IMR-90 (cell line): Measurements from ENCODE around the gene KCNJ2. TPM values are rescaled to one million over a fixed set of nuclear protein-coding genes. Genes with fewer than 3 reads are reported as not detected.
A peak's percentile ranks its signal among the peaks of the same experiment; 100 is the strongest.

Source experiments
- ATAC-seq: fragments of 200-7000 bp; cut with Tn5 transposase; 2 replicates; pipeline ENCODE4 v1.9.1; 2020; ENCODE audit warnings: low read depth, mild to moderate bottlenecking, moderate library complexity
- BruUV-seq: library from RNA; stranded (reverse); fragments of 400-500 nt; replicated peaks from 2 replicates; lab custom pipeline; 2021; lab: Mats Ljungman, UMichigan
- CTCF ChIA-PET: fragments of 300-600 bp; formaldehyde crosslinking; extraction: SDS; loops from one replicate; lab custom pipeline; 2021; ENCODE audit warnings: antibody characterized with exemption; lab: Yijun Ruan, JAX
- POLR2A ChIA-PET: fragments of 300-600 bp; sonication (Branson Sonifier 250); formaldehyde crosslinking; loops from one replicate; lab custom pipeline; 2022; ENCODE audit warnings: antibody characterized with exemption; ENCODE audit not compliant: unreplicated experiment; lab: Charles Lee
- DNase-seq: peaks from one replicate; pipeline ENCODE4 v3.0.0; 2013
- H2AFZ ChIP-seq: replicated peaks from 2 replicates; pipeline ENCODE3; 2013; ENCODE audit warnings: low read length, mild to moderate bottlenecking; ENCODE audit not compliant: poor library complexity
- H2AK5ac ChIP-seq: 2 replicates; pipeline ENCODE4 v1.6.1; 2013; ENCODE audit warnings: low read depth, low read length, inconsistent platforms
- H2AK9ac ChIP-seq: replicated peaks from 2 replicates; pipeline ENCODE3; 2013; ENCODE audit warnings: mild to moderate bottlenecking, low read depth, low read length, moderate library complexity; ENCODE audit not compliant: poor library complexity
- H2BK120ac ChIP-seq: 2 replicates; pipeline ENCODE4 v1.6.1; 2013; ENCODE audit warnings: low read depth, low read length, inconsistent platforms
- H2BK15ac ChIP-seq: 3 replicates; pipeline ENCODE4 v1.6.1; 2013; ENCODE audit warnings: low read depth, low read length, inconsistent platforms
- H2BK20ac ChIP-seq: 2 replicates; pipeline ENCODE4 v1.6.1; 2013; ENCODE audit warnings: low read depth, mild to moderate bottlenecking, inconsistent platforms, low read length, moderate library complexity
- H2BK5ac ChIP-seq: 2 replicates; pipeline ENCODE4 v1.6.1; 2013; ENCODE audit warnings: mild to moderate bottlenecking, low read depth, low read length, inconsistent platforms; ENCODE audit not compliant: poor library complexity, severe bottlenecking
- H3K14ac ChIP-seq: replicated peaks from 2 replicates; pipeline ENCODE4 v1.6.1; 2013; ENCODE audit warnings: low read depth, low read length, inconsistent platforms
- H3K18ac ChIP-seq: 2 replicates; pipeline ENCODE4 v1.6.1; 2013; ENCODE audit warnings: low read depth, low read length, control low read depth
- H3K23ac ChIP-seq: 2 replicates; pipeline ENCODE4 v1.6.1; 2013; ENCODE audit warnings: low read depth, low read length, inconsistent platforms
- H3K27ac ChIP-seq: 2 replicates; pipeline ENCODE4 v1.5.1; 2013; ENCODE audit warnings: mild to moderate bottlenecking, control low read depth, low read length; ENCODE audit not compliant: insufficient read depth
- H3K27me3 ChIP-seq: 2 replicates; pipeline ENCODE4 v1.6.1; 2013; ENCODE audit warnings: low read length; ENCODE audit not compliant: control insufficient read depth, insufficient read depth
- H3K36me3 ChIP-seq: 2 replicates; pipeline ENCODE4 v1.6.1; 2013; ENCODE audit warnings: low read length, mixed read lengths; ENCODE audit not compliant: control insufficient read depth, insufficient read depth
- H3K4ac ChIP-seq: 2 replicates; pipeline ENCODE4 v1.6.1; 2013; ENCODE audit warnings: low read depth, low read length, inconsistent platforms
- H3K4me1 ChIP-seq: 2 replicates; pipeline ENCODE4 v1.6.1; 2013; ENCODE audit warnings: low read length, mixed read lengths; ENCODE audit not compliant: control insufficient read depth, insufficient read depth
- H3K4me2 ChIP-seq: 2 replicates; pipeline ENCODE4 v1.6.1; 2013; ENCODE audit warnings: low read depth, mild to moderate bottlenecking, control low read depth, low read length, moderate library complexity
- H3K4me3 ChIP-seq: 2 replicates; pipeline ENCODE4 v1.5.1; 2013; ENCODE audit warnings: low read depth, mild to moderate bottlenecking, control low read depth, low read length, moderate library complexity; ENCODE audit not compliant: insufficient read depth
- H3K56ac ChIP-seq: 2 replicates; pipeline ENCODE4 v1.6.1; 2013; ENCODE audit warnings: low read length, inconsistent platforms; ENCODE audit not compliant: insufficient read depth; ENCODE audit errors: extremely low read depth
- H3K79me1 ChIP-seq, 2 experiments: 2 replicates each; pipeline ENCODE4 v1.6.1; 2013; ENCODE audit warnings: low read length in 2 of 2, inconsistent platforms in 1 of 2, low read depth in 1 of 2
- H3K9ac ChIP-seq: 2 replicates; pipeline ENCODE4 v1.6.1; 2013; ENCODE audit warnings: low read depth, low read length, control low read depth
- H3K9me1 ChIP-seq: 2 replicates; pipeline ENCODE4 v1.6.1; 2013; ENCODE audit warnings: low read length, inconsistent platforms; ENCODE audit not compliant: insufficient read depth
- H3K9me3 ChIP-seq: 2 replicates; pipeline ENCODE4 v1.6.1; 2013; ENCODE audit warnings: low read length; ENCODE audit not compliant: control insufficient read depth, insufficient read depth
- H4K20me1 ChIP-seq: 2 replicates; pipeline ENCODE4 v1.6.1; 2013; ENCODE audit warnings: low read length, inconsistent platforms; ENCODE audit not compliant: insufficient read depth
- H4K5ac ChIP-seq: 2 replicates; pipeline ENCODE4 v1.6.1; 2013; ENCODE audit warnings: mild to moderate bottlenecking, low read depth, low read length, control low read depth
- H4K8ac ChIP-seq, 2 experiments: 2 replicates each; pipeline ENCODE4 v1.6.1; 2013; ENCODE audit warnings: low read depth in 2 of 2, low read length in 2 of 2, control low read depth in 1 of 2, inconsistent platforms in 1 of 2
- H4K91ac ChIP-seq: 2 replicates; pipeline ENCODE4 v1.6.1; 2013; ENCODE audit warnings: low read depth, low read length, inconsistent platforms; ENCODE audit not compliant: insufficient read depth
- BHLHE40 ChIP-seq: fragments of 150-350 bp; IDR thresholded peaks from 2 replicates; pipeline ENCODE4 v1.6.1; 2016; ENCODE audit warnings: mild to moderate bottlenecking, low read depth, low read length
- CEBPB ChIP-seq: IDR thresholded peaks from 2 replicates; pipeline ENCODE4 v1.6.1; 2012; ENCODE audit warnings: low read depth, low read length, improper control_type of control experiment
- CHD1 ChIP-seq: IDR thresholded peaks from 2 replicates; pipeline ENCODE4 v1.6.1; 2012; ENCODE audit warnings: low read depth, low read length, improper control_type of control experiment
- CTCF ChIP-seq: conservative IDR thresholded peaks from 2 replicates; pipeline ENCODE4 v1.5.1; 2012; ENCODE audit warnings: mild to moderate bottlenecking, low read depth, low read length, improper control_type of control experiment
- ELK1 ChIP-seq: fragments of 150-350 bp; IDR thresholded peaks from 2 replicates; pipeline ENCODE4 v1.6.1; 2016; ENCODE audit warnings: low read depth, mild to moderate bottlenecking, low read length, moderate library complexity, borderline replicate concordance
- FOS ChIP-seq: fragments of 150-350 bp; IDR thresholded peaks from 2 replicates; pipeline ENCODE4 v1.6.1; 2016; ENCODE audit warnings: low read depth, low read length
- MAZ ChIP-seq: IDR thresholded peaks from 2 replicates; pipeline ENCODE4 v1.6.1; 2012; ENCODE audit warnings: low read depth, mild to moderate bottlenecking, low read length, improper control_type of control experiment, moderate library complexity, borderline replicate concordance
- MXI1 ChIP-seq: IDR thresholded peaks from 2 replicates; pipeline ENCODE4 v1.6.1; 2012; ENCODE audit warnings: low read depth, mild to moderate bottlenecking, low read length, moderate library complexity, borderline replicate concordance
- NFE2L2 ChIP-seq: fragments of 150-350 bp; IDR thresholded peaks from 2 replicates; pipeline ENCODE4 v1.6.1; 2016; ENCODE audit warnings: low read depth, mild to moderate bottlenecking, low read length
- POLR2A ChIP-seq: IDR thresholded peaks from 2 replicates; pipeline ENCODE4 v1.6.1; 2012; ENCODE audit warnings: mild to moderate bottlenecking, low read depth, low read length
- RCOR1 ChIP-seq: IDR thresholded peaks from 2 replicates; pipeline ENCODE4 v1.6.1; 2012; ENCODE audit warnings: mild to moderate bottlenecking, low read length, improper control_type of control experiment; ENCODE audit not compliant: insufficient replicate concordance
- RFX5 ChIP-seq: IDR thresholded peaks from 2 replicates; pipeline ENCODE4 v1.8.0; 2012; ENCODE audit warnings: low read depth, mild to moderate bottlenecking, low read length, moderate library complexity
- SMC3 ChIP-seq: fragments of 150-350 bp; IDR thresholded peaks from 2 replicates; pipeline ENCODE4 v1.6.1; 2016; ENCODE audit warnings: low read depth, mild to moderate bottlenecking, antibody characterized with exemption, low read length, moderate library complexity
- WGBS, 2 experiments: methylation state at CpG; one replicate each; pipeline versions ENCODE4 v1.1.5 to v1.1.7; 2013; ENCODE audit warnings: missing lambda C conversion rate in 2 of 2; ENCODE audit not compliant: insufficient read length in 1 of 2; ENCODE audit errors: extremely low coverage in 2 of 2; 5-methylcytosine and 5-hydroxymethylcytosine counted together
- dilution Hi-C: fragments of 300-500 bp; cut with HindIII; formaldehyde crosslinking; loops from one replicate; pipeline ENCODE4 v1.14.3; 2018; ENCODE audit warnings: low sequenced_read_pairs; ENCODE audit not compliant: unreplicated experiment
- in situ Hi-C: fragments of 300-500 bp; cut with MboI; formaldehyde crosslinking; loops from 3 replicates; pipeline ENCODE4 v1.14.3; 2019; ENCODE audit warnings: low sequenced_read_pairs, inconsistent platforms, mixed read lengths
- intact Hi-C: fragments of 100-400 bp; cut with micrococcal nuclease; formaldehyde crosslinking; loops from 2 replicates; pipeline ENCODE4 v1.10.0; 2022
- polyA plus RNA-seq, 3 experiments: library from polyadenylated mRNA; depleted of rRNA; stranded (reverse); fragments of >200 nt; gene quantifications; 2 replicates each; pipeline ENCODE4 v1.2.3, GENCODE V29; 2012; ENCODE audit warnings: low replicate concordance in 1 of 3
- total RNA-seq: library from RNA; depleted of rRNA; stranded (reverse); fragments of >200 nt; gene quantifications from 2 replicates; pipeline ENCODE4 v1.2.3, GENCODE V29; 2012

Gene KCNJ2
- total and polyA plus RNA-seq, 2 of the 4 experiments (the other 2 are of a cell fraction), result 0.55 to 8.6 TPM

- Histone ChIP-seq H4K5ac (no peak overlapping the region), H3K9me3 (no peaks in the 10 kb centered on the region), H3K36me3 (no peaks in the 10 kb centered on the region), H3K27me3 (no peaks in the 10 kb centered on the region), H3K14ac (no peak overlapping the region), H2AK9ac (no peak overlapping the region), H2AFZ (no peak overlapping the region), H2BK20ac (no peak overlapping the region), H3K4me1 (no peaks in the 10 kb centered on the region), H3K4me2 (no peak overlapping the region), H2BK5ac (no peak overlapping the region), H3K9ac (no peak overlapping the region), H2BK15ac (no peak overlapping the region), H4K8ac (no peak overlapping the region), H3K56ac (no peak overlapping the region), H3K27ac (no peak overlapping the region), H3K18ac (no peak overlapping the region), H3K4me3 (no peak overlapping the region), H3K23ac (no peak overlapping the region), H4K91ac (no peak overlapping the region), H4K20me1 (no peaks in the 10 kb centered on the region), H2BK120ac (no peak overlapping the region), H3K9me1 (no peaks in the 10 kb centered on the region), H2AK5ac (no peak overlapping the region), H3K4ac (no peak overlapping the region), H3K79me1 (no peaks in the 10 kb centered on the region)
- DNase-seq (peak; percentile 22), ATAC-seq (no peak)
- TF ChIP-seq POLR2A, result no peak
- no peak for TF ChIP-seq SMC3
- no peak for TF ChIP-seq MAZ
- no peak for TF ChIP-seq CHD1
- no peak for TF ChIP-seq MXI1
- no peak for TF ChIP-seq BHLHE40
- no peak for TF ChIP-seq NFE2L2
- no peak for TF ChIP-seq CEBPB
- no peak for TF ChIP-seq RCOR1
- no peak for TF ChIP-seq FOS
- no peak for TF ChIP-seq ELK1
- TF ChIP-seq RFX5, result no peak
- no peak for TF ChIP-seq CTCF
- no CpG with 5 or more reads among the region's 2 CpGs for WGBS, 2 experiments
- intact Hi-C loops (no loop called here), in situ Hi-C loops (loop anchor here (10.0 kb wide), 1 partner anchor 395 kb away; no protein-coding TSS in a partner anchor), dilution Hi-C loops (no loop called here)
- POLR2A ChIA-PET, result interaction anchor here (0.9 kb wide), 1 partner anchor 799 kb away, joined by 3 read pairs; no protein-coding TSS in a partner anchor
- BruUV-seq, result no TSS peak
- CTCF ChIA-PET, result interaction anchor here (0.6 to 1.5 kb wide), 3 partner anchors 553 to 664 kb away, joined by 3 to 6 read pairs (median 4); no protein-coding TSS in a partner anchor
Observed at GRCh38 chr17:70159980-70160379, 9.4 kb upstream of the KCNJ2 start.
